HEK293 (cell line): ENCODE data around the gene SCLT1.

Experiments used
- ATF2 ChIP-seq: fragments of 450-650 bp; formaldehyde crosslinking; IDR thresholded peaks from 2 replicates; pipeline ENCODE4 v1.5.1; 2016; ENCODE audit warnings: missing biosample characterization, missing genetic modification characterization, low read depth
- CTCF ChIP-seq: fragments of 450-650 bp; formaldehyde crosslinking; IDR thresholded peaks from 2 replicates; pipeline ENCODE4 v1.5.1; 2016; ENCODE audit warnings: missing biosample characterization, missing genetic modification characterization
- SALL2 ChIP-seq: fragments of 450-650 bp; formaldehyde crosslinking; IDR thresholded peaks from 2 replicates; pipeline ENCODE4 v1.5.0; 2017; ENCODE audit warnings: missing biosample characterization, mild to moderate bottlenecking, missing genetic modification characterization, borderline replicate concordance
- TRIM28 ChIP-seq: IDR thresholded peaks from 2 replicates; pipeline ENCODE4 v1.6.1; 2011; ENCODE audit warnings: low read length, control low read depth, borderline replicate concordance
- ZBTB1 ChIP-seq: fragments of 450-650 bp; formaldehyde crosslinking; IDR thresholded peaks from 2 replicates; pipeline ENCODE4 v1.5.1; 2016; ENCODE audit warnings: missing biosample characterization, missing genetic modification characterization
- ZNF274 ChIP-seq, 2 experiments: fragments of 200-500 bp in 1 of 2; fragments of 450-650 bp in 1 of 2; sonication (Bioruptor generic) in 1 of 2; formaldehyde crosslinking in 1 of 2; IDR thresholded peaks; 2 replicates each; pipeline versions ENCODE4 v1.5.1 to v1.6.1; 2014 to 2016; ENCODE audit warnings: borderline replicate concordance in 1 of 2, inconsistent platforms in 1 of 2, low read length in 1 of 2, missing biosample characterization in 1 of 2, missing genetic modification characterization in 1 of 2
- ZNF501 ChIP-seq: fragments of 450-650 bp; formaldehyde crosslinking; IDR thresholded peaks from 2 replicates; pipeline ENCODE4 v1.5.1; 2016; ENCODE audit warnings: missing biosample characterization, missing genetic modification characterization
- ZNF510 ChIP-seq: fragments of 450-650 bp; formaldehyde crosslinking; IDR thresholded peaks from 2 replicates; pipeline ENCODE4 v1.5.1; 2018; ENCODE audit warnings: mild to moderate bottlenecking, missing genetic modification characterization, missing biosample characterization; ENCODE audit not compliant: insufficient replicate concordance
- ZNF600 ChIP-seq: fragments of 450-650 bp; formaldehyde crosslinking; IDR thresholded peaks from 2 replicates; pipeline ENCODE4 v1.5.1; 2016; ENCODE audit warnings: missing biosample characterization, missing genetic modification characterization
- ZNF830 ChIP-seq: fragments of 450-650 bp; IDR thresholded peaks from 2 replicates; pipeline ENCODE4 v1.5.0; 2018; ENCODE audit warnings: missing biosample characterization, missing genetic modification characterization, low read depth, mild to moderate bottlenecking, moderate library complexity

DNA sequence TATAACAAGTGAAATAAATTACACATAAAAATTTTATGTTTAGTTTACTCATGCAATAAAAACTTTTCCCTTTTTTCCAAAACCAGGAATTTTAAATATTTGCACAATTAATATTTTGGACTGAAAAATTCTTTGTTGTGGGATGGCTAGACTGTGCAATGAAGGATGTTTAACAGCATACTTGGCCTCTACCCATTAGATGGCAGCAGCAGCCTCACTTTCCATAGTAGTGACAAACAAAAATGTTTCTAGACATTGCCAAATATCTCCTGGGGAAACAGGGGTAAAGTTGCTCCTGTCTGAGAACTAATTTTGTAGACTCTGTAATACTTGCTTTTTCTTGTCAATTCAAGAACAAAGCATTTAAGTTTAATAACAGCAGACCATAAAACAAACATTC is 49.8 kb downstream of the SCLT1 start:
- no peak for TF ChIP-seq ZNF274 (IDR thresholded peaks at IDR 0.05; ENCODE audit: low read length)
- TF ChIP-seq ZNF274 (tag by site-specific recombination; IDR thresholded peaks at IDR 0.05; ENCODE audit: borderline replicate concordance), result no peak
- TF ChIP-seq ZNF501 (tag by site-specific recombination), result no peak
- TF ChIP-seq TRIM28, result no peak
- no peak for TF ChIP-seq CTCF (tag by site-specific recombination)
- no peak for TF ChIP-seq ZNF830 (tag by site-specific recombination)
- no peak for TF ChIP-seq ZBTB1 (tag by site-specific recombination)
- no peak for TF ChIP-seq SALL2
- no peak for TF ChIP-seq ZNF510 (tag by site-specific recombination)
- TF ChIP-seq ATF2, result no peak
- no peak for TF ChIP-seq ZNF600
